Suprapubic skin (tissue), 4 donors: ENCODE data around the gene SERTAD2. TPM values are rescaled to one million over a fixed set of nuclear protein-coding genes. Genes with fewer than 3 reads are reported as not detected.
A peak's percentile ranks its signal among the peaks of the same experiment; 100 is the strongest.

ENCODE experiments used
- DNase-seq, 2 donors: peaks; one replicate each; pipeline ENCODE4 v3.0.0-alpha.2; 2019; ENCODE audit warnings: low spot score in 2 of 2
- H3K27ac ChIP-seq: fragments of 200-600 bp; sonication (generic); one replicate; pipeline ENCODE4 v1.5.1; 2019
- H3K27me3 ChIP-seq: fragments of 200-600 bp; sonication (generic); one replicate; pipeline ENCODE4 v1.5.1; 2019
- H3K36me3 ChIP-seq: fragments of 200-600 bp; sonication (generic); one replicate; pipeline ENCODE4 v1.5.1; 2019
- H3K4me1 ChIP-seq: fragments of 200-600 bp; sonication (generic); one replicate; pipeline ENCODE4 v1.5.1; 2019
- H3K4me3 ChIP-seq: fragments of 200-600 bp; sonication (generic); one replicate; pipeline ENCODE4 v1.5.1; 2019; ENCODE audit warnings: mild to moderate bottlenecking
- H3K9me3 ChIP-seq: fragments of 200-600 bp; sonication (generic); one replicate; pipeline ENCODE4 v1.5.1; 2019
- EP300 ChIP-seq: sonication (generic); formaldehyde crosslinking; IDR thresholded peaks from one replicate; pipeline ENCODE4 v1.6.1; 2017; ENCODE audit warnings: antibody characterized with exemption
- POLR2A ChIP-seq, 2 donors: fragments of 450-650 bp; IDR thresholded peaks; one replicate each; pipeline ENCODE4 v1.6.1; 2017; ENCODE audit warnings: antibody characterized with exemption in 2 of 2, mild to moderate bottlenecking in 2 of 2, moderate library complexity in 2 of 2
- POLR2AphosphoS5 ChIP-seq, 3 donors: sonication (generic); formaldehyde crosslinking; IDR thresholded peaks; one replicate each; pipeline ENCODE4 v1.6.1; 2017; ENCODE audit warnings: antibody characterized with exemption in 3 of 3
- WGBS: methylation state at CpG from one replicate; pipeline ENCODE4 v1.1.5; 2018; 5-methylcytosine and 5-hydroxymethylcytosine counted together
- total RNA-seq, 4 donors: library from RNA; depleted of rRNA; stranded (reverse); fragments of >200 nt; gene quantifications; one replicate each; pipeline ENCODE4 v1.1.0, GENCODE V29; 2016
- TF ChIP-seq, protein P1 (sequence below), 2 donors: fragments of 200-600 bp in 1 of 2; fragments of 450-650 bp in 1 of 2; sonication (generic) in 1 of 2; IDR thresholded peaks; one replicate each; pipeline ENCODE4 v1.5.1; 2016 to 2019; ENCODE audit warnings: antibody characterized with exemption in 2 of 2, mild to moderate bottlenecking in 1 of 2, moderate library complexity in 1 of 2

SERTAD2 gene, protein sequence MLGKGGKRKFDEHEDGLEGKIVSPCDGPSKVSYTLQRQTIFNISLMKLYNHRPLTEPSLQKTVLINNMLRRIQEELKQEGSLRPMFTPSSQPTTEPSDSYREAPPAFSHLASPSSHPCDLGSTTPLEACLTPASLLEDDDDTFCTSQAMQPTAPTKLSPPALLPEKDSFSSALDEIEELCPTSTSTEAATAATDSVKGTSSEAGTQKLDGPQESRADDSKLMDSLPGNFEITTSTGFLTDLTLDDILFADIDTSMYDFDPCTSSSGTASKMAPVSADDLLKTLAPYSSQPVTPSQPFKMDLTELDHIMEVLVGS
- 10 to 100 TPM; 23.7 to 36.4 (median 30.9) TPM for total RNA-seq

DNA sequence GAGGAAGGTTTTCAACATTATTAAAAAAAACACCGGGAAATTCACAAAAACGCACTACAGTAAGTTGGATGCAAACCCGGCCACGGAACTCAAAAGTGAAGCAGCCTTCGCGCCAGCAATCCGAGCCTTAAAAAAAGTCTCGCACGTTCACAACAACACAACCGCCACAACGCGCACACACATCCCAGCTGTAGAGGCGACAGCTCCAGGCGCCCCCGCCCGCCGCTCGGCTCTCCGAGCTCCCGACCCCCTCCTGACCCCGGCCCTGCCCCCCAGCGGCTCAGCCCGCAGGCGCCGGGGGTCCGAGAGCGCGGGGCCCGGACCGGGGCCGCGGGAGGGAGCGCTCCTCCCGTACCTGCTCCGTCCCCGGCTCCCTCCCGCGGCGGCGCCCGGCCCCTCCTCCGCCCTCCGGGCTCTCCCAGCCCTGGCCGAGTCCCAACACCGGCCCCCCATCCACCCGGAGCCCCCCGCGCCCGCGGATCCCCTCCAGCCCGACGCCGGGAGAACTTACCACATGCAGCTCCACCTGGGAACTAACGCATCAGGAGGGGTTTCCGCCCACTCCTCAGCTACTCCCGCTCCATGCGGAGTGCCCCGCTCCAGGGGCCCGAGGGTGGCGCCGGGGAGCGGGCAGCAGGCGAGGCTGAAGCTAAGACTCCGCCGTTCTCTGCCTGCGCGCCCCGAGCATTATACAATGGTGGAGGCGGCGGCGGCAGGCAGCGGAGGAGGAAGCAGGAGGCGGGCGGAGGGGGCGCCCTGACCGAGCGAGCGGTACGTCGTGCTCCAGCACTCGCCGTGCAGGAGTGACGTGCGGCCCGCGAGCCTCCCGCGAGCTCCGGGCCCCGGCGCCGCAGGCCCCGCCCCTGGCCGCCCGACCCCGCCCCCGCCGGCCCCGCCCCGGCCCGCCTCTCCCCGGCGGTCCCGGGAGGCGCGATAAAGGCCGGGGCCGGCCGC lies at the start of gene SERTAD2:
SERTAD2 (minus strand) TSS at position 805 of the 954 bp plus-strand sequence. CDS start 17,042 bp downstream, outside the sequence.
- Histone ChIP-seq H3K4me3 (peak within 1 kb of the TSS; percentile 95), H3K4me1 (peaks cover 52% of the 10 kb centered on the region), H3K9me3 (no peaks in the 10 kb centered on the region), H3K27ac (peak within 1 kb of the TSS; percentile 99), H3K36me3 (no peaks in the 10 kb centered on the region), H3K27me3 (no peaks in the 10 kb centered on the region)
- 0% methylated on average over 23 of the region's 109 CpGs for WGBS
- TF ChIP-seq POLR2AphosphoS5 (IDR thresholded peaks at IDR 0.05) (peak; percentile 48 to 92 (median 74)), POLR2A (IDR thresholded peaks at IDR 0.05) (peak in 1 of 2 donors; percentile 63)
- TF ChIP-seq, protein P1, sequence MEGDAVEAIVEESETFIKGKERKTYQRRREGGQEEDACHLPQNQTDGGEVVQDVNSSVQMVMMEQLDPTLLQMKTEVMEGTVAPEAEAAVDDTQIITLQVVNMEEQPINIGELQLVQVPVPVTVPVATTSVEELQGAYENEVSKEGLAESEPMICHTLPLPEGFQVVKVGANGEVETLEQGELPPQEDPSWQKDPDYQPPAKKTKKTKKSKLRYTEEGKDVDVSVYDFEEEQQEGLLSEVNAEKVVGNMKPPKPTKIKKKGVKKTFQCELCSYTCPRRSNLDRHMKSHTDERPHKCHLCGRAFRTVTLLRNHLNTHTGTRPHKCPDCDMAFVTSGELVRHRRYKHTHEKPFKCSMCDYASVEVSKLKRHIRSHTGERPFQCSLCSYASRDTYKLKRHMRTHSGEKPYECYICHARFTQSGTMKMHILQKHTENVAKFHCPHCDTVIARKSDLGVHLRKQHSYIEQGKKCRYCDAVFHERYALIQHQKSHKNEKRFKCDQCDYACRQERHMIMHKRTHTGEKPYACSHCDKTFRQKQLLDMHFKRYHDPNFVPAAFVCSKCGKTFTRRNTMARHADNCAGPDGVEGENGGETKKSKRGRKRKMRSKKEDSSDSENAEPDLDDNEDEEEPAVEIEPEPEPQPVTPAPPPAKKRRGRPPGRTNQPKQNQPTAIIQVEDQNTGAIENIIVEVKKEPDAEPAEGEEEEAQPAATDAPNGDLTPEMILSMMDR (IDR thresholded peaks at IDR 0.05): no peak
- DNase-seq: peak; percentile 91 to 92

DNA sequence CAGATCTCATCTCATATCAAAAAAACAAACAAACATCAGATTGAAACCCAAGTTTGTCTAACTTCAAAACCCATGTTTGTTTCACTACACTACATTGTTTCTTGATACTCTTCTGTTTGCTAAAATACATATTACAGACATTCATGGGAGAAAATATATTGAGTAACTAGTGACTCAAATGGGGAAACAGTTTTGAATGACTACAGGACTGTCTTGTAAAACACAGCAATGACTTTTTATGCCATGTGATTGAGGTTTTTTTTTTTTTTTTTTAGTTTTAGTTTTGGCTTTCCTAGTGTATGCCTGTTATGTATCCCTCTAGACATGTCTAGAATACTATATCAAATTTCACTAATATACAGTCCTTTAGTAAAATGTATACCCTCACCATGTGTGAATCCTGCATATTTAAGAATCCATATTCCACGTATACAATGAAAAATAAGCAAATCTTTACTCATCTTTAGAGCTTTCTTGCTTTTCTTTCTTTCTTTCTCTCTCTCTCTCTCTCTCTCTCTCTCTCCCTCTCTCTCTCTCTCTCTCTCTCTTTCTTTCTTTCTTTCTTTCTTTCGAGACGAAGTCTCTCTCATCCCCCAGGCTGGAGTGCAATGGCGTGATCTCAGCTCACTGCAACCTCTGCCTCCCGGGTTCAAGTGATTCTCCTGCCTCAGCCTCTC lies 46.6 kb upstream of the SERTAD2 start:
- Histone ChIP-seq H3K27me3 (no peaks in the 10 kb centered on the region), H3K4me1 (no peaks in the 10 kb centered on the region), H3K36me3 (no peaks in the 10 kb centered on the region), H3K9me3 (no peaks in the 10 kb centered on the region), H3K4me3 (no peak overlapping the region), H3K27ac (no peak overlapping the region)
- 94% methylated on average over 5 of the region's 5 CpGs for WGBS
- no peak for DNase-seq
- TF ChIP-seq, protein P1 (IDR thresholded peaks at IDR 0.05): no peak
- no peak for TF ChIP-seq EP300
- TF ChIP-seq POLR2AphosphoS5 (IDR thresholded peaks at IDR 0.05): no peak
- TF ChIP-seq POLR2A (IDR thresholded peaks at IDR 0.05): no peak

DNA sequence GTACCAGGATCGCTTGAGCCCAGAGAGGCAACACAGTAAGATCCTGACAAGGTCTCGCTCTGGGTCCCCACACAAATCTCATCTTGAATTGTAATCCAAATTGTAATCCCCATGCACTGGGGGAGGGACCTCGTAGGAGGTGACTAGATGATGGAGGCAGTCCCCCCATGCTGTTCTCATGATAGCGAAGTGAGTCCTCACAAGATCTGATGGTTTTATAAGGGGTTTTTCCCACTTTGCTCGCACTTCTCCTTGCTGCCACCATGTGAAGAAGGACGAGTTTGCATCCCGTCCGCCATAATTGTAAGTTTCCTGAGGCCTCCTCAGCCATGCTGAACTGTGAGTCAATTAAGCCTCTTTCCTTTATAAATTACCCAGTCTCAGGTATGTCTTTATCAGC lies 46.0 kb upstream of the SERTAD2 start:
- TF ChIP-seq EP300: no peak
- TF ChIP-seq, protein P1 (IDR thresholded peaks at IDR 0.05): no peak
- no peak for TF ChIP-seq POLR2A (IDR thresholded peaks at IDR 0.05)
- no peak for TF ChIP-seq POLR2AphosphoS5 (IDR thresholded peaks at IDR 0.05)
- 93% methylated on average over 8 of the region's 8 CpGs for WGBS

DNA sequence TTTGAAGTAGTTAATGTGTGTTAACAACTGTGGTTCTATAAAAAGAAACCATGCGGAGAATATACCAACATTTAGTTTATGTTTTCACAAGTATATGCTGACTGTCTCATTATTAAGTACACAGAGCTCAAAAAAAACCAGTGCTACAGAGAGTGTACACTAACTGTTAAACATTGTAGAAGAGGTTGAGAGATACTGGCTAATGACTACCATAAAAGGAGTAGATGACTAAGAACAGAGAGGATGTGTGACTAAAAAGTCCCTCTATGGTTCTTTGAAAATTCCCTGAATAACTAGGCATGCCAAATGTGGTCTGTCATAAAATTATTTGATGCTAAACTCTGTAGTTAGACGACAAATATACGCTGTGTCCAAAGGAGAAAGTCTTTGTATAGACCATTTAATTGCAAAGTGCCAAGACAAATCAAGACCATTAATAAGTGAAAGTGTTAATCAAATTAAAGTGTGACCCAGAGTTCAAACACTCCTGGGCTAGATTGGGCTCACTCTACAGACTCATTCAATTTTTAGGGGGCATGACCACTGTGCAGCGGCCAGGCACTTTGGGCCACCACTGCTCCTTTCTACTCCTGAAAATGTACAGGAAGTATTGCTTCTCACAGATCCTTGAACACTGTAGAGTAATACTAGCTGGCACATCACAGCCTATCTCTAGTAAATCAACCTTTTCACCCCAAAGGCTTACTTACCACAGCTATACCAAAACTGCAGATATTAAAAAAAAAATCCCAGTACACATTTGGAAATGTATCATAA lies 45.1 kb upstream of the SERTAD2 start:
- Histone ChIP-seq H3K27me3 (no peaks in the 10 kb centered on the region), H3K9me3 (no peaks in the 10 kb centered on the region), H3K27ac (no peak overlapping the region), H3K36me3 (no peaks in the 10 kb centered on the region), H3K4me3 (no peak overlapping the region), H3K4me1 (no peaks in the 10 kb centered on the region)
- no peak for DNase-seq
- TF ChIP-seq POLR2A (IDR thresholded peaks at IDR 0.05) (no peak), EP300 (no peak), POLR2AphosphoS5 (IDR thresholded peaks at IDR 0.05) (no peak)
- WGBS: 73% methylated on average over 4 of the region's 4 CpGs

More for the DNA sequence above, 46.0 kb upstream of the SERTAD2 start:
- Histone ChIP-seq H3K4me1 (no peaks in the 10 kb centered on the region), H3K9me3 (no peaks in the 10 kb centered on the region), H3K4me3 (no peak overlapping the region), H3K36me3 (no peaks in the 10 kb centered on the region), H3K27ac (no peak overlapping the region), H3K27me3 (no peaks in the 10 kb centered on the region)
- DNase-seq: no peak

DNA sequence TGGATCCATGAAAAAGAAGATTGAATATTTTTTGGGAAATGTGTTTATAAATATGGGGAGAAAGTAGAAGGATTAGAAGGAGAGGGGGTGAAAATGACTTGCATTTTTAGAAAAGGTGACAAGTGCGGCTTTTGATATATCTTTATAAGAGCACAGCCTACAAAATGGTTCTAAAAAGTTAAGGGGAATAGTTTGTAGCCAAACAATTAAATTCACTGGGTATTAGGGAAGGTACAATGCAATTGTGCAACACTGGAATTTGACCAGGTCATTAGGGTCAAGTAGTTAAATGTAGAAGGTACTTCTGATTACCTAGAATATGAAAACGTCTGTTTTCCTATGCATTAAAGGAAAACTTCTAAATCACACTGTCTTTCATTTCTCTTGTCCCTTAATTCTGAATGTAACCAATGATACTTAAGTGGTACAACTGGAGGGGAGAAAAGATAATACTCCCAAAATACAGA lies 44.5 kb upstream of the SERTAD2 start:
- 91% methylated on average over 2 of the region's 2 CpGs for WGBS
- DNase-seq: no peak
- H3K36me3 ChIP-seq: no peaks in the 10 kb centered on the region
- H3K9me3 ChIP-seq: no peaks in the 10 kb centered on the region
- no peaks in the 10 kb centered on the region for H3K27me3 ChIP-seq
- TF ChIP-seq POLR2AphosphoS5 (IDR thresholded peaks at IDR 0.05) (no peak), POLR2A (IDR thresholded peaks at IDR 0.05) (no peak), EP300 (no peak)
- TF ChIP-seq, protein P1 (IDR thresholded peaks at IDR 0.05): no peak
- H3K4me3 ChIP-seq: no peak overlapping the region
- no peaks in the 10 kb centered on the region for H3K4me1 ChIP-seq
- H3K27ac ChIP-seq: no peak overlapping the region
